HepG2 (cell line): ENCODE results near the gene NAPB. TPM values are rescaled to one million over a fixed set of nuclear protein-coding genes. Genes with fewer than 3 reads are reported as not detected.

ENCODE experiments used
- ATAC-seq: fragments of 200-7000 bp; cut with Tn5 transposase; 3 replicates; pipeline ENCODE4 v1.9.1; 2020; ENCODE audit warnings: mild to moderate bottlenecking, moderate library complexity
- BruUV-seq: library from RNA; stranded (reverse); fragments of 400-500 nt; replicated peaks from 2 replicates; lab custom pipeline; 2021; lab: Mats Ljungman, UMichigan
- CTCF ChIA-PET: fragments of 300-600 bp; formaldehyde crosslinking; extraction: SDS; loops from one replicate; lab custom pipeline; 2021; ENCODE audit warnings: low total read pairs, inconsistent platforms, low intra/inter-chr PET ratio; lab: Yijun Ruan, JAX
- POLR2A ChIA-PET: fragments of 350-600 bp; sonication (Branson Sonifier 250); formaldehyde crosslinking; loops from one replicate; lab custom pipeline; 2020; ENCODE audit warnings: antibody characterized with exemption, inconsistent platforms; lab: Yijun Ruan, JAX
- DNase-seq: peaks from one replicate; pipeline ENCODE4 v3.0.0-alpha.2; 2015; ENCODE audit warnings: low spot score
- FAIRE-seq: peaks from 3 replicates; lab custom pipeline; 2011; peaks lifted over from hg19 to GRCh38; lab: Jason Lieb, UNC
- H2AFZ ChIP-seq: one replicate; pipeline ENCODE4 v1.6.1; 2011; ENCODE audit warnings: low read length, inconsistent platforms
- H3K27ac ChIP-seq: fragments of 300-600 bp; 3 replicates; pipeline ENCODE4 v1.8.0; 2011; ENCODE audit warnings: mixed run types, mild to moderate bottlenecking, mixed read lengths, low read length, inconsistent platforms; ENCODE audit not compliant: insufficient read depth; ENCODE audit errors: extremely low read length
- H3K27me3 ChIP-seq, 2 experiments: fragments of 200-600 bp in 1 of 2; 2 replicates in 1 of 2; 3 replicates in 1 of 2; pipeline versions ENCODE4 v1.6.0 to v1.8.0; 2011; ENCODE audit warnings: low read length in 2 of 2, mild to moderate bottlenecking in 2 of 2, moderate library complexity in 2 of 2, inconsistent platforms in 1 of 2; ENCODE audit not compliant: insufficient read depth in 2 of 2, control insufficient read depth in 1 of 2
- H3K36me3 ChIP-seq, 2 experiments: fragments of 200-600 bp in 1 of 2; replicated peaks in 1 of 2; 2 replicates in 1 of 2; 3 replicates in 1 of 2; pipeline versions ENCODE4 v1.5.1 to v1.8.0; 2011; ENCODE audit warnings: low read length in 2 of 2, inconsistent platforms in 1 of 2; ENCODE audit not compliant: insufficient read depth in 2 of 2, control insufficient read depth in 1 of 2
- H3K4me1 ChIP-seq: 2 replicates; pipeline ENCODE4 v1.5.1; 2012; ENCODE audit warnings: low read length, inconsistent platforms; ENCODE audit not compliant: insufficient read depth
- H3K4me2 ChIP-seq: 2 replicates; pipeline ENCODE4 v1.6.0; 2011; ENCODE audit warnings: low read depth, low read length, inconsistent platforms
- H3K4me3 ChIP-seq, 3 experiments: fragments of 200-600 bp in 1 of 3; sonication (generic), shearing (Covaris generic) in 1 of 3; replicated peaks in 1 of 3; 2 replicates each; pipeline ENCODE4 v1.5.1; 2011 to 2016; ENCODE audit warnings: low read length in 3 of 3, inconsistent platforms in 2 of 3, low read depth in 2 of 3, mild to moderate bottlenecking in 2 of 3, control low read depth in 1 of 3, mixed read lengths in 1 of 3; ENCODE audit not compliant: insufficient read depth in 1 of 3
- H3K79me2 ChIP-seq: one replicate; pipeline ENCODE4 v1.6.1; 2011; ENCODE audit warnings: low read length, inconsistent platforms; ENCODE audit not compliant: insufficient read depth
- H3K9ac ChIP-seq: 2 replicates; pipeline ENCODE4 v1.6.0; 2011; ENCODE audit warnings: mild to moderate bottlenecking, low read depth, low read length, inconsistent platforms; ENCODE audit not compliant: insufficient read depth
- H3K9me3 ChIP-seq: 2 replicates; pipeline ENCODE4 v1.5.1; 2012; ENCODE audit warnings: mild to moderate bottlenecking, low read length
- H4K20me1 ChIP-seq: 2 replicates; pipeline ENCODE4 v1.6.0; 2011; ENCODE audit warnings: inconsistent platforms, mild to moderate bottlenecking, low read length, moderate library complexity; ENCODE audit not compliant: insufficient read depth
- BCL6 ChIP-seq: IDR thresholded peaks from 2 replicates; pipeline ENCODE4 v1.6.1; 2016; ENCODE audit warnings: missing genetic modification reagents, missing compliant biosample characterization
- CENPX ChIP-seq: sonication (generic); formaldehyde crosslinking; IDR thresholded peaks from 2 replicates; pipeline ENCODE4 v1.9.0; 2021; ENCODE audit warnings: mild to moderate bottlenecking, missing genetic modification reagents, moderate library complexity
- ELF1 ChIP-seq: sonication (generic); formaldehyde crosslinking; IDR thresholded peaks from 2 replicates; pipeline ENCODE4 v1.4.0; 2020; ENCODE audit warnings: missing genetic modification reagents
- HMG20B ChIP-seq: conservative IDR thresholded peaks from 2 replicates; pipeline ENCODE4 v1.6.1; 2016; ENCODE audit warnings: missing genetic modification reagents, missing compliant biosample characterization
- KAT8 ChIP-seq: IDR thresholded peaks from 2 replicates; pipeline ENCODE4 v1.6.1; 2016; ENCODE audit warnings: missing genetic modification reagents, missing compliant biosample characterization
- KLF11 ChIP-seq: IDR thresholded peaks from 2 replicates; pipeline ENCODE4 v1.6.1; 2016; ENCODE audit warnings: missing compliant biosample characterization
- NFATC3 ChIP-seq: sonication (generic); formaldehyde crosslinking; IDR thresholded peaks from 2 replicates; pipeline ENCODE4 v1.5.1; 2020; ENCODE audit warnings: mild to moderate bottlenecking, missing genetic modification reagents
- SALL2 ChIP-seq: sonication (generic); formaldehyde crosslinking; IDR thresholded peaks from 2 replicates; pipeline ENCODE4 v1.8.1; 2023; ENCODE audit warnings: mild to moderate bottlenecking, missing genetic modification reagents, inconsistent platforms
- U2AF1 ChIP-seq: fragments of 200-400 bp; formaldehyde crosslinking; optimal IDR thresholded peaks from 2 replicates; pipeline ENCODE3; 2017; ENCODE audit warnings: mild to moderate bottlenecking, low read depth, low read length
- ZFX ChIP-seq: sonication (generic); formaldehyde crosslinking; IDR thresholded peaks from 2 replicates; pipeline ENCODE4 v1.4.0; 2020; ENCODE audit warnings: mild to moderate bottlenecking, low read depth, missing genetic modification reagents, moderate library complexity
- ZNF260 ChIP-seq: sonication (generic); formaldehyde crosslinking; IDR thresholded peaks from 2 replicates; pipeline ENCODE4 v1.4.0; 2020; ENCODE audit warnings: missing genetic modification reagents, low read depth, mild to moderate bottlenecking, borderline replicate concordance
- ZNF850 ChIP-seq: sonication (generic); formaldehyde crosslinking; conservative IDR thresholded peaks from 2 replicates; pipeline ENCODE4 v1.9.0; 2021; ENCODE audit warnings: mild to moderate bottlenecking, missing genetic modification reagents
- WGBS: methylation state at CpG from one replicate; pipeline ENCODE4 v1.1.6; 2017; ENCODE audit warnings: low lambda C conversion rate; 5-methylcytosine and 5-hydroxymethylcytosine counted together
- in situ Hi-C: cut with HindIII; loops from 2 replicates; pipeline ENCODE4 v1.10.0; 2017; ENCODE audit warnings: low pct_unique_long_range_greater_than_20kb; ENCODE audit not compliant: extremely low pct_ligation_motif_present
- intact Hi-C: fragments of 100-400 bp; cut with micrococcal nuclease; formaldehyde crosslinking; loops from one replicate; pipeline ENCODE4 v1.10.0; 2022; ENCODE audit not compliant: unreplicated experiment
- polyA plus RNA-seq, 8 experiments: library from polyadenylated mRNA; depleted of rRNA in 3 of 8; stranded (reverse) in 7 of 8; unstranded in 1 of 8; fragments of >200 nt; fragmentation: Illumina TruSeq in 4 of 8; extraction: Trizol in 4 of 8; gene quantifications; 2 replicates each; pipeline versions ENCODE4 v1.2.1 to v1.2.3, GENCODE V29; 2011 to 2016; ENCODE audit warnings: low read depth in 4 of 8, missing spikeins in 1 of 8, mixed read lengths in 1 of 8; ENCODE audit not compliant: insufficient read depth in 1 of 8
- total RNA-seq, 5 experiments: library from RNA; depleted of rRNA; stranded (reverse); fragments of >200 nt; fragmentation: Illumina TruSeq; extraction: Trizol; gene quantifications; 2 replicates each; pipeline ENCODE4 v1.2.3, GENCODE V29; 2016; ENCODE audit warnings: low read depth in 1 of 5
- TF ChIP-seq, protein P1 (sequence below): sonication (generic); formaldehyde crosslinking; IDR thresholded peaks from 2 replicates; pipeline ENCODE4 v1.5.0; 2020; ENCODE audit warnings: mild to moderate bottlenecking, missing genetic modification reagents, borderline replicate concordance
- TF ChIP-seq, protein P2 (sequence below): sonication (generic); formaldehyde crosslinking; IDR thresholded peaks from 2 replicates; pipeline ENCODE4 v1.5.0; 2020; ENCODE audit warnings: mild to moderate bottlenecking, missing genetic modification reagents
- TF ChIP-seq, protein P3 (sequence below): sonication (generic); formaldehyde crosslinking; IDR thresholded peaks from 2 replicates; pipeline ENCODE4 v1.8.1; 2023; ENCODE audit warnings: mild to moderate bottlenecking, missing genetic modification reagents

Gene NAPB
- total and polyA plus RNA-seq, 2 of the 13 experiments (the other 11 are each of a cell fraction or from before 2014, with no cell fraction given): 15.2 to 16.1 TPM

DNA sequence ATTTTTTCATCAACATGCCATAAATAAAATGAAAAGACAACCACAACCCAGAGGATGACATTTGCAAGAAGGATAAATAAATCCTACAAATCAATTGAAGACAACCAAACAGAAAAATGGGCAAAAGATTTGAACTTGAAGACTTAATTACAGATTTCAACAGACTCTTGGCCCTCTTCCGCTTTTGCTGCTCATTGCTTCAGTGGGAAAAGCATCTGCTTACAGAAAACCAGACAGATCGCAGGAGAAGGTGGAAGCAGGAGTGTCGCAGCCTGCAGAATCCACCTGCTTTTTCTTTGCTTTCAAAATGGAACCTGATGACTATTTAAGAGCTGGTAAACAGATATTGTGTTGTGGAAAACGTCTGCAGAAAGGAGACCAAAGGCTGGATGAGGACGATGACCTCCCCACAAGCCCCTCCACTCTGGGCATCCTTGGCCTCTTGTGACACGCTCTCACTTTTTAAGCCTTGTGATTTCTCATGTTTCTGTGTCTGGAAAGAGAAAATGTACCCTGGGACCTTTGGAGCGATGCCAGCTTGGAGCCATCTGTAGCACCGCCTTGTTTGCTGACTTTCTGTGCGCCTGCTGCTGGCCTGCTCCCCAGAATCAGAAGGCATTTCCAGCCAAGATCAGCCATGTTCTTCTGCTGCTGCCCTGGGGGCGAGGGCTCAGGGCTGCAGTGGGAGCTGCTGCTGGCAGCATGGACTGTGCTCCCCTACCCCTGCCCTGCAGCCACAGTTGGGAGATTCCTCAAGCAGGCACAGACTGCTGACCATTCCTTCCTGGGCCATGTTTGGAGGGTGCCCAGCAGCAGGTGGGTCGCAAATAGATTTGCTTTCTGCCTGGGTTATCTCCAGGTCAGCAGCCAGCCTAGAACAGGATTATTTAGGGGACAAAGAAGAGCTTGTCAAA is 14.6 kb upstream of the NAPB start:
- peak; percentile 79 for FAIRE-seq
- Histone ChIP-seq H2AFZ (peak overlapping the region; percentile 66), H4K20me1 (no peaks in the 10 kb centered on the region), H3K4me2 (peak overlapping the region; percentile 96), H3K4me3 (peak overlapping the region; percentile 38 to 67 (median 47)), H3K36me3 (no peaks in the 10 kb centered on the region), H3K27me3 (no peaks in the 10 kb centered on the region; a peak in 1 of 5 replicates), H3K9me3 (no peaks in the 10 kb centered on the region), H3K79me2 (no peaks in the 10 kb centered on the region), H3K4me1 (peaks cover 41% of the 10 kb centered on the region), H3K9ac (peak overlapping the region; percentile 52), H3K27ac (peak overlapping the region; percentile 50)
- CTCF ChIA-PET: no interaction called here
- intact Hi-C loops (no loop called here), in situ Hi-C loops (no loop called here)
- DNase-seq: peak; percentile 86
- POLR2A ChIA-PET: interaction anchor here (0.6 to 3.2 kb wide), 17 partner anchors 10 to 1005 kb away, joined by 3 to 30 read pairs (median 5); partner anchors contain the start of genes CST3, GZF1, NAPB and NXT1
- WGBS: 12% methylated on average over 11 of the region's 11 CpGs
- peak; percentile 93 for ATAC-seq
- no TSS peak for BruUV-seq
- TF ChIP-seq BCL6 (CRISPR knock-in tag) (peak; percentile 96), KAT8 (CRISPR knock-in tag) (peak; percentile 48; the same call in 1 of the 2 replicates), CENPX (CRISPR knock-in tag) (no peak), ZNF850 (CRISPR knock-in tag) (no peak), ELF1 (CRISPR knock-in tag) (peak; percentile 29; the same call in 1 of the 2 replicates), HMG20B (CRISPR knock-in tag) (0 out of 2 replicates have a peak, but pooled peaks have one; percentile 6), NFATC3 (CRISPR knock-in tag) (no peak), ZNF260 (CRISPR knock-in tag) (no peak), KLF11 (CRISPR knock-in tag) (no peak), U2AF1 (no peak), SALL2 (CRISPR knock-in tag) (0 out of 2 replicates have a peak, but pooled peaks have one; percentile 52), ZFX (CRISPR knock-in tag) (0 out of 2 replicates have a peak, but pooled peaks have one; percentile 31)
- TF ChIP-seq, protein P1, sequence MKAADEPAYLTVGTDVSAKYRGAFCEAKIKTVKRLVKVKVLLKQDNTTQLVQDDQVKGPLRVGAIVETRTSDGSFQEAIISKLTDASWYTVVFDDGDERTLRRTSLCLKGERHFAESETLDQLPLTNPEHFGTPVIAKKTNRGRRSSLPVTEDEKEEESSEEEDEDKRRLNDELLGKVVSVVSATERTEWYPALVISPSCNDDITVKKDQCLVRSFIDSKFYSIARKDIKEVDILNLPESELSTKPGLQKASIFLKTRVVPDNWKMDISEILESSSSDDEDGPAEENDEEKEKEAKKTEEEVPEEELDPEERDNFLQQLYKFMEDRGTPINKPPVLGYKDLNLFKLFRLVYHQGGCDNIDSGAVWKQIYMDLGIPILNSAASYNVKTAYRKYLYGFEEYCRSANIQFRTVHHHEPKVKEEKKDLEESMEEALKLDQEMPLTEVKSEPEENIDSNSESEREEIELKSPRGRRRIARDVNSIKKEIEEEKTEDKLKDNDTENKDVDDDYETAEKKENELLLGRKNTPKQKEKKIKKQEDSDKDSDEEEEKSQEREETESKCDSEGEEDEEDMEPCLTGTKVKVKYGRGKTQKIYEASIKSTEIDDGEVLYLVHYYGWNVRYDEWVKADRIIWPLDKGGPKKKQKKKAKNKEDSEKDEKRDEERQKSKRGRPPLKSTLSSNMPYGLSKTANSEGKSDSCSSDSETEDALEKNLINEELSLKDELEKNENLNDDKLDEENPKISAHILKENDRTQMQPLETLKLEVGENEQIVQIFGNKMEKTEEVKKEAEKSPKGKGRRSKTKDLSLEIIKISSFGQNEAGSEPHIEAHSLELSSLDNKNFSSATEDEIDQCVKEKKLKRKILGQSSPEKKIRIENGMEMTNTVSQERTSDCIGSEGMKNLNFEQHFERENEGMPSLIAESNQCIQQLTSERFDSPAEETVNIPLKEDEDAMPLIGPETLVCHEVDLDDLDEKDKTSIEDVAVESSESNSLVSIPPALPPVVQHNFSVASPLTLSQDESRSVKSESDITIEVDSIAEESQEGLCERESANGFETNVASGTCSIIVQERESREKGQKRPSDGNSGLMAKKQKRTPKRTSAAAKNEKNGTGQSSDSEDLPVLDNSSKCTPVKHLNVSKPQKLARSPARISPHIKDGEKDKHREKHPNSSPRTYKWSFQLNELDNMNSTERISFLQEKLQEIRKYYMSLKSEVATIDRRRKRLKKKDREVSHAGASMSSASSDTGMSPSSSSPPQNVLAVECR: peak; percentile 49; the same call in 1 of the 2 replicates
- TF ChIP-seq, protein P2, sequence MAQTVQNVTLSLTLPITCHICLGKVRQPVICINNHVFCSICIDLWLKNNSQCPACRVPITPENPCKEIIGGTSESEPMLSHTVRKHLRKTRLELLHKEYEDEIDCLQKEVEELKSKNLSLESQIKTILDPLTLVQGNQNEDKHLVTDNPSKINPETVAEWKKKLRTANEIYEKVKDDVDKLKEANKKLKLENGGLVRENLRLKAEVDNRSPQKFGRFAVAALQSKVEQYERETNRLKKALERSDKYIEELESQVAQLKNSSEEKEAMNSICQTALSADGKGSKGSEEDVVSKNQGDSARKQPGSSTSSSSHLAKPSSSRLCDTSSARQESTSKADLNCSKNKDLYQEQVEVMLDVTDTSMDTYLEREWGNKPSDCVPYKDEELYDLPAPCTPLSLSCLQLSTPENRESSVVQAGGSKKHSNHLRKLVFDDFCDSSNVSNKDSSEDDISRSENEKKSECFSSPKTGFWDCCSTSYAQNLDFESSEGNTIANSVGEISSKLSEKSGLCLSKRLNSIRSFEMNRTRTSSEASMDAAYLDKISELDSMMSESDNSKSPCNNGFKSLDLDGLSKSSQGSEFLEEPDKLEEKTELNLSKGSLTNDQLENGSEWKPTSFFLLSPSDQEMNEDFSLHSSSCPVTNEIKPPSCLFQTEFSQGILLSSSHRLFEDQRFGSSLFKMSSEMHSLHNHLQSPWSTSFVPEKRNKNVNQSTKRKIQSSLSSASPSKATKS (CRISPR knock-in tag): 0 out of 2 replicates have a peak, but pooled peaks have one; percentile 76
- TF ChIP-seq, protein P3, sequence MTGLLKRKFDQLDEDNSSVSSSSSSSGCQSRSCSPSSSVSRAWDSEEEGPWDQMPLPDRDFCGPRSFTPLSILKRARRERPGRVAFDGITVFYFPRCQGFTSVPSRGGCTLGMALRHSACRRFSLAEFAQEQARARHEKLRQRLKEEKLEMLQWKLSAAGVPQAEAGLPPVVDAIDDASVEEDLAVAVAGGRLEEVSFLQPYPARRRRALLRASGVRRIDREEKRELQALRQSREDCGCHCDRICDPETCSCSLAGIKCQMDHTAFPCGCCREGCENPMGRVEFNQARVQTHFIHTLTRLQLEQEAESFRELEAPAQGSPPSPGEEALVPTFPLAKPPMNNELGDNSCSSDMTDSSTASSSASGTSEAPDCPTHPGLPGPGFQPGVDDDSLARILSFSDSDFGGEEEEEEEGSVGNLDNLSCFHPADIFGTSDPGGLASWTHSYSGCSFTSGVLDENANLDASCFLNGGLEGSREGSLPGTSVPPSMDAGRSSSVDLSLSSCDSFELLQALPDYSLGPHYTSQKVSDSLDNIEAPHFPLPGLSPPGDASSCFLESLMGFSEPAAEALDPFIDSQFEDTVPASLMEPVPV (CRISPR knock-in tag): no peak; the same call in 1 of the 2 replicates
